Endothelial cell of umbilical vein (primary cell): Measurements from ENCODE around the gene FRMD4A. TPM values are rescaled to one million over a fixed set of nuclear protein-coding genes. Genes with fewer than 3 reads are reported as not detected.

Experiments
- BruUV-seq: library from RNA; stranded (reverse); fragments of 400-500 nt; replicated peaks from 2 replicates; lab custom pipeline; 2021; lab: Mats Ljungman, UMichigan
- CTCF ChIA-PET: fragments of 300-600, 350-600 bp; sonication (Branson Sonifier 250); formaldehyde crosslinking; loops from one replicate; lab custom pipeline; 2021; ENCODE audit warnings: antibody characterized with exemption, inconsistent platforms; lab: Charles Lee
- POLR2A ChIA-PET: fragments of 300-600, 350-600 bp; sonication (Branson Sonifier 250); formaldehyde crosslinking; loops from one replicate; lab custom pipeline; 2021; ENCODE audit warnings: antibody characterized with exemption, inconsistent platforms; lab: Charles Lee
- DNase-seq: peaks from one replicate; pipeline ENCODE4 v3.0.0-alpha.2; 2011; ENCODE audit warnings: low read depth, low spot score
- FAIRE-seq: peaks from 2 replicates; lab custom pipeline; 2011; peaks lifted over from hg19 to GRCh38; lab: Jason Lieb, UNC
- H2AFZ ChIP-seq: 2 replicates; pipeline ENCODE4 v1.6.0; 2012; ENCODE audit warnings: low read depth, low read length, control low read depth, inconsistent platforms
- H3K27ac ChIP-seq: 2 replicates; pipeline ENCODE4 v1.5.1; 2011; ENCODE audit warnings: low read depth, mild to moderate bottlenecking, control low read depth, low read length, moderate library complexity; ENCODE audit not compliant: insufficient read depth
- H3K27me3 ChIP-seq, 2 experiments: 2 replicates each; pipeline versions ENCODE4 v1.6.0 to v1.6.1; 2011; ENCODE audit warnings: low read length in 2 of 2, mixed read lengths in 1 of 2; ENCODE audit not compliant: control insufficient read depth in 2 of 2, insufficient read depth in 2 of 2
- H3K36me3 ChIP-seq, 2 experiments: 2 replicates in 1 of 2; 3 replicates in 1 of 2; pipeline ENCODE4 v1.5.1; 2011; ENCODE audit warnings: low read length in 2 of 2, mild to moderate bottlenecking in 1 of 2, moderate library complexity in 1 of 2; ENCODE audit not compliant: control insufficient read depth in 2 of 2, insufficient read depth in 2 of 2; ENCODE audit errors: extremely low read depth in 1 of 2
- H3K4me1 ChIP-seq: 3 replicates; pipeline ENCODE4 v1.5.1; 2011; ENCODE audit warnings: mild to moderate bottlenecking, low read length; ENCODE audit not compliant: control insufficient read depth, insufficient read depth; ENCODE audit errors: extremely low read depth
- H3K4me2 ChIP-seq: 2 replicates; pipeline ENCODE4 v1.6.1; 2011; ENCODE audit warnings: low read length, control low read depth, mixed read lengths; ENCODE audit not compliant: insufficient read depth
- H3K4me3 ChIP-seq, 3 experiments: fragments of 200-600 bp in 1 of 3; sonication (generic), shearing (Covaris generic) in 1 of 3; replicated peaks in 1 of 3; 2 replicates each; pipeline ENCODE4 v1.5.1; 2011 to 2016; ENCODE audit warnings: control low read depth in 3 of 3, low read length in 3 of 3, mild to moderate bottlenecking in 2 of 3, inconsistent platforms in 1 of 3, low read depth in 1 of 3, moderate library complexity in 1 of 3; ENCODE audit not compliant: insufficient read depth in 1 of 3
- H3K79me2 ChIP-seq: 2 replicates; pipeline ENCODE4 v1.6.0; 2012; ENCODE audit warnings: low read length, inconsistent platforms; ENCODE audit not compliant: control insufficient read depth, insufficient read depth
- H3K9ac ChIP-seq: replicated peaks from 2 replicates; pipeline ENCODE3; 2011; ENCODE audit warnings: low read length, control low read depth; ENCODE audit not compliant: insufficient read depth; ENCODE audit errors: extremely low read depth
- H3K9me1 ChIP-seq: replicated peaks from 3 replicates; pipeline ENCODE4 v1.6.0; 2011; ENCODE audit warnings: mild to moderate bottlenecking, low read length; ENCODE audit not compliant: control insufficient read depth, insufficient read depth; ENCODE audit errors: extremely low read depth
- H3K9me3 ChIP-seq: replicated peaks from 2 replicates; pipeline ENCODE4 v1.5.1; 2012; ENCODE audit warnings: low read length, inconsistent platforms; ENCODE audit not compliant: control insufficient read depth, insufficient read depth
- H4K20me1 ChIP-seq: replicated peaks from 2 replicates; pipeline ENCODE3; 2011; ENCODE audit warnings: mild to moderate bottlenecking, low read length; ENCODE audit not compliant: control insufficient read depth, insufficient read depth; ENCODE audit errors: extremely low read depth
- CTCF ChIP-seq, 2 donors: IDR thresholded peaks; 1 replicate in 1 of 2; 2 replicates in 1 of 2; pipeline ENCODE4 v1.5.1; 2011; ENCODE audit warnings: low read length in 2 of 2, mild to moderate bottlenecking in 2 of 2, moderate library complexity in 2 of 2, control low read depth in 1 of 2, inconsistent platforms in 1 of 2, low read depth in 1 of 2; ENCODE audit not compliant: insufficient read depth in 1 of 2; ENCODE audit errors: extremely low read depth in 1 of 2
- EZH2 ChIP-seq: IDR thresholded peaks from 2 replicates; pipeline ENCODE4 v1.6.1; 2012; ENCODE audit warnings: borderline replicate concordance, low read depth, mild to moderate bottlenecking, moderate library complexity, low read length, inconsistent platforms; ENCODE audit not compliant: severe bottlenecking
- FOS ChIP-seq: IDR thresholded peaks from 2 replicates; pipeline ENCODE4 v1.6.1; 2011; ENCODE audit warnings: mild to moderate bottlenecking, low read length, moderate library complexity, borderline replicate concordance; ENCODE audit not compliant: insufficient read depth
- GATA2 ChIP-seq: IDR thresholded peaks from 2 replicates; pipeline ENCODE4 v1.7.0; 2011; ENCODE audit warnings: low read depth, mild to moderate bottlenecking, moderate library complexity, mixed read lengths, low read length; ENCODE audit not compliant: insufficient read length, insufficient read depth
- JUN ChIP-seq: IDR thresholded peaks from 2 replicates; pipeline ENCODE4 v1.6.1; 2011; ENCODE audit warnings: borderline replicate concordance, low read depth; ENCODE audit not compliant: insufficient read length, insufficient read depth
- MAX ChIP-seq: IDR thresholded peaks from 2 replicates; pipeline ENCODE4 v1.6.1; 2011; ENCODE audit not compliant: insufficient read depth, insufficient read length
- MYC ChIP-seq: IDR thresholded peaks from one replicate; pipeline ENCODE4 v1.6.1; 2011; ENCODE audit warnings: mild to moderate bottlenecking, low read depth, low read length
- POLR2A ChIP-seq: IDR thresholded peaks from 2 replicates; pipeline ENCODE4 v1.6.1; 2012; ENCODE audit warnings: low read depth, mild to moderate bottlenecking, control low read depth, low read length
- POLR2AphosphoS5 ChIP-seq: IDR thresholded peaks from 2 replicates; pipeline ENCODE4 v1.6.1; 2012; ENCODE audit warnings: low read depth, mild to moderate bottlenecking, control low read depth, low read length, moderate library complexity; ENCODE audit not compliant: insufficient read depth
- dilution Hi-C: fragments of 300-500 bp; cut with MboI; formaldehyde crosslinking; loops from one replicate; pipeline ENCODE4 v1.15.0; 2019; ENCODE audit warnings: low sequenced_read_pairs; ENCODE audit not compliant: extremely low pct_ligation_motif_present
- intact Hi-C: fragments of 100-400 bp; cut with micrococcal nuclease; formaldehyde crosslinking; loops from one replicate; pipeline ENCODE4 v1.10.0; 2022
- polyA plus RNA-seq, 4 experiments: library from polyadenylated mRNA; depleted of rRNA in 3 of 4; stranded (reverse) in 3 of 4; unstranded in 1 of 4; fragments of >200 nt; gene quantifications; 2 replicates each; pipeline versions ENCODE4 v1.2.1 to v1.2.3, GENCODE V29; 2011 to 2012; ENCODE audit warnings: missing spikeins in 1 of 4
- total RNA-seq: library from RNA; stranded (reverse); gene quantifications from 2 replicates; pipeline ENCODE4 v1.2.3, GENCODE V29; 2021

Gene FRMD4A
- total and polyA plus RNA-seq, 2 donors (not counting 3 experiments of a cell fraction or from before 2014, with no cell fraction given) = 123 to 148 TPM

- POLR2A ChIA-PET = no interaction called here
- Histone ChIP-seq H2AFZ (no peak overlapping the region), H3K36me3 (no peaks in the 10 kb centered on the region), H3K27me3 (no peaks in the 10 kb centered on the region), H3K9me1 (no peaks in the 10 kb centered on the region), H3K9ac (no peak overlapping the region), H3K4me3 (no peak overlapping the region), H3K27ac (no peak overlapping the region), H3K4me2 (no peak overlapping the region), H3K4me1 (no peaks in the 10 kb centered on the region), H3K9me3 (no peaks in the 10 kb centered on the region), H3K79me2 (no peaks in the 10 kb centered on the region), H4K20me1 (no peaks in the 10 kb centered on the region)
- dilution Hi-C loops = no loop called here
- FAIRE-seq = no peak
- CTCF ChIA-PET = interaction anchor here (0.7 to 3.5 kb wide), 5 partner anchors 10 to 127 kb away, joined by 3 to 15 read pairs (median 5); no protein-coding TSS in a partner anchor
- BruUV-seq = no TSS peak
- intact Hi-C loops = no loop called here
- no peak for TF ChIP-seq EZH2
- TF ChIP-seq MAX = no peak
- no peak for TF ChIP-seq POLR2A
- no peak for TF ChIP-seq MYC
- TF ChIP-seq GATA2 = no peak
- no peak for TF ChIP-seq FOS
- no peak for TF ChIP-seq POLR2AphosphoS5
- no peak for TF ChIP-seq CTCF (IDR thresholded peaks at IDR 0.05; ENCODE audit: extremely low read depth in 1 of 2, insufficient read depth in 1 of 2, low read depth in 1 of 2, low read length in 2 of 2)
- TF ChIP-seq JUN = no peak
- no peak for DNase-seq
Observed at GRCh38 chr10:13913897-13914296, 416.8 kb downstream of the FRMD4A start.
